ENCODE results near the gene EAF1. TPM values are rescaled to one million over a fixed set of nuclear protein-coding genes. Genes with fewer than 3 reads are reported as not detected.

Gene EAF1
- total and polyA plus RNA-seq, 2 of the 8 experiments (the other 6 are each of a cell fraction or from before 2014, with no cell fraction given) = 13.9 to 26.8 TPM

GRCh38 chr3:15452961-15453360 lies 25.6 kb downstream of the EAF1 start:
- H3K4ac ChIP-seq (replicated peaks; ENCODE audit: insufficient read length, low read depth, low read length) = no peak overlapping the region
- H3K9ac ChIP-seq (replicated peaks in 1 of 4; ENCODE audit: extremely low read depth in 1 of 4, low read depth in 3 of 4, low read length in 3 of 4) = no peak overlapping the region
- H3K9me3 ChIP-seq (ENCODE audit: insufficient read depth in 2 of 2, low read depth in 1 of 2, low read length in 1 of 2) = no peaks in the 10 kb centered on the region
- H3K79me1 ChIP-seq (ENCODE audit: low read depth, low read length) = no peaks in the 10 kb centered on the region
- no peak overlapping the region for H2BK120ac ChIP-seq (replicated peaks; ENCODE audit: low read depth, low read length)
- ChIA-PET POLR2A (ENCODE audit: partially characterized antibody) (no interaction called here), CTCF (ENCODE audit: partially characterized antibody) (interaction anchor here (0.6 to 1.6 kb wide), 3 partner anchors 16 to 521 kb away, joined by 3 to 6 read pairs (median 3); no protein-coding TSS in a partner anchor)
- H3K4me3 ChIP-seq (ENCODE audit: extremely low read depth in 1 of 4, insufficient read depth in 2 of 4, low read depth in 3 of 4, low read length in 4 of 4) = no peak overlapping the region
- H2AK5ac ChIP-seq (ENCODE audit: low read depth, low read length) = no peak overlapping the region
- no peak overlapping the region for H4K5ac ChIP-seq (ENCODE audit: insufficient read length, low read depth, low read length)
- H2BK5ac ChIP-seq (ENCODE audit: low read depth, low read length) = no peak overlapping the region
- H3K79me2 ChIP-seq (ENCODE audit: control insufficient read depth in 1 of 2, insufficient read depth in 2 of 2, low read length in 2 of 2) = no peaks in the 10 kb centered on the region
- H3K4me2 ChIP-seq (ENCODE audit: insufficient read depth in 1 of 2, low read depth in 2 of 2, low read length in 2 of 2) = no peak overlapping the region
- no peak overlapping the region for H2BK12ac ChIP-seq (ENCODE audit: low read depth, low read length)
- H4K91ac ChIP-seq (replicated peaks; ENCODE audit: insufficient read length, low read length) = no peak overlapping the region
- H3K14ac ChIP-seq (ENCODE audit: insufficient read length) = no peak overlapping the region
- H2AFZ ChIP-seq (ENCODE audit: low read length) = no peak overlapping the region
- TF ChIP-seq POLR2AphosphoS5 (IDR thresholded peaks at IDR 0.05; ENCODE audit: low read depth, low read length) = no peak
- TF ChIP-seq SP1 (IDR thresholded peaks at IDR 0.05; ENCODE audit: low read depth, low read length) = no peak
- TF ChIP-seq CHD1 (IDR thresholded peaks at IDR 0.05; ENCODE audit: low read depth, low read length) = no peak
- TF ChIP-seq SP4 (IDR thresholded peaks at IDR 0.05; ENCODE audit: low read length) = no peak
- no peak for TF ChIP-seq YY1 (IDR thresholded peaks at IDR 0.05; ENCODE audit: low read depth, low read length)
- TF ChIP-seq ASH2L (IDR thresholded peaks at IDR 0.05; ENCODE audit: low read length) = no peak
- no peak for TF ChIP-seq TCF12 (IDR thresholded peaks at IDR 0.05; ENCODE audit: low read depth, low read length)
- TF ChIP-seq JUN (IDR thresholded peaks at IDR 0.05; ENCODE audit: low read depth, low read length) = no peak
- no peak for TF ChIP-seq BRCA1 (IDR thresholded peaks at IDR 0.05; ENCODE audit: low read depth, low read length)
- no peak for TF ChIP-seq CEBPB (IDR thresholded peaks at IDR 0.05; ENCODE audit: low read depth, low read length)
- TF ChIP-seq, protein P1, sequence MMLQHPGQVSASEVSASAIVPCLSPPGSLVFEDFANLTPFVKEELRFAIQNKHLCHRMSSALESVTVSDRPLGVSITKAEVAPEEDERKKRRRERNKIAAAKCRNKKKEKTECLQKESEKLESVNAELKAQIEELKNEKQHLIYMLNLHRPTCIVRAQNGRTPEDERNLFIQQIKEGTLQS (IDR thresholded peaks at IDR 0.05; ENCODE audit: insufficient read depth, low read depth, low read length) = no peak
- 86% methylated on average over 5 of the region's 5 CpGs; no CpG with 5 or more reads in 1 of the 2 experiments for WGBS, 2 experiments (ENCODE audit: extremely low coverage in 1 of 2, insufficient coverage in 1 of 2, insufficient read length in 1 of 2, insufficient replicate concordance in 2 of 2, low coverage in 1 of 2, low lambda C conversion rate in 2 of 2, missing lambda C conversion rate in 1 of 2)
- no peaks in the 10 kb centered on the region for H4K20me1 ChIP-seq (replicated peaks in 1 of 2; ENCODE audit: control insufficient read depth in 1 of 2, insufficient read depth in 2 of 2, low read length in 2 of 2)
- H4K8ac ChIP-seq (ENCODE audit: extremely low read depth, insufficient read depth, low read length) = no peak overlapping the region
- H3K36me3 ChIP-seq (ENCODE audit: control insufficient read depth in 2 of 4, insufficient read depth in 4 of 4, low read length in 3 of 4) = no peaks in the 10 kb centered on the region
- H3K23me2 ChIP-seq (ENCODE audit: low read depth, low read length) = no peaks in the 10 kb centered on the region
- H3K4me1 ChIP-seq (replicated peaks in 1 of 4; ENCODE audit: control insufficient read depth in 3 of 4, insufficient read depth in 4 of 4, low read length in 3 of 4) = no peaks in the 10 kb centered on the region
- DNase-seq (ENCODE audit: low read depth in 1 of 2, low spot score in 2 of 2) (no peak), FAIRE-seq (no peak)
- no peak overlapping the region for H3K27ac ChIP-seq (ENCODE audit: low read depth, low read length)
- H3K23ac ChIP-seq (ENCODE audit: insufficient read length) = no peak overlapping the region
- no peak overlapping the region for H3K56ac ChIP-seq (replicated peaks; ENCODE audit: insufficient read length, low read depth, low read length)
- no peak overlapping the region for H3K18ac ChIP-seq (ENCODE audit: extremely low read depth, low read length)
- no peak overlapping the region for H2BK15ac ChIP-seq (ENCODE audit: low read length)
- no peak overlapping the region for H2BK20ac ChIP-seq (ENCODE audit: low read length)
- H3K27me3 ChIP-seq (replicated peaks in 1 of 4; ENCODE audit: control insufficient read depth in 3 of 4, extremely low read depth in 1 of 4, insufficient read depth in 3 of 4, low read length in 3 of 4) = no peaks in the 10 kb centered on the region

Data from H1 (cell line).